ENCODE results near the gene ITPRIPL2.

ITPRIPL2 gene

GRCh38 chr16:19123535-19124178 lies 9.9 kb downstream of the ITPRIPL2 start:
- DNase-seq, result no peak

GRCh38 chr16:19126300-19126699 lies 12.5 kb downstream of the ITPRIPL2 start:
- DNase-seq, result no peak

- DNase-seq, result peak in 1 of 5 experiments; percentile 72
These were observed 13.4 kb downstream of the ITPRIPL2 start for GRCh38 chr16:19127205-19127604.

GRCh38 chr16:19127674-19128131 lies 13.9 kb downstream of the ITPRIPL2 start:
- peak in 1 of 5 experiments; percentile 38 for DNase-seq

GRCh38 chr16:19128454-19129200 lies 14.9 kb downstream of the ITPRIPL2 start:
- no peak for DNase-seq

- no peak for DNase-seq
These were observed 16.6 kb downstream of the ITPRIPL2 start for GRCh38 chr16:19130385-19130784.

GRCh38 chr16:19130852-19131824 lies 17.4 kb downstream of the ITPRIPL2 start:
- no peak for DNase-seq

GRCh38 chr16:19131825-19132218 lies 18.1 kb downstream of the ITPRIPL2 start:
- no peak for DNase-seq

GRCh38 chr16:19132255-19132654 lies 18.5 kb downstream of the ITPRIPL2 start:
- no peak for DNase-seq

GRCh38 chr16:19132898-19133297 lies 19.1 kb downstream of the ITPRIPL2 start:
- no peak for DNase-seq

GRCh38 chr16:19133600-19133999 lies 19.8 kb downstream of the ITPRIPL2 start:
- DNase-seq, result no peak

- no peak for DNase-seq
These were observed 21.6 kb downstream of the ITPRIPL2 start for GRCh38 chr16:19135201-19135842.

- DNase-seq, result no peak
These were observed 22.2 kb downstream of the ITPRIPL2 start for GRCh38 chr16:19135896-19136438.

GRCh38 chr16:19136549-19137196 lies 22.9 kb downstream of the ITPRIPL2 start:
- no peak for DNase-seq

GRCh38 chr16:19137201-19138128 lies 23.7 kb downstream of the ITPRIPL2 start:
- no peak for DNase-seq

- no peak for DNase-seq
These were observed 24.8 kb downstream of the ITPRIPL2 start for GRCh38 chr16:19138601-19139000.

- no peak for DNase-seq
These were observed 25.8 kb downstream of the ITPRIPL2 start for GRCh38 chr16:19139436-19140091.

GRCh38 chr16:19140396-19140795 lies 26.6 kb downstream of the ITPRIPL2 start:
- no peak for DNase-seq

GRCh38 chr16:19142939-19143598 lies 29.3 kb downstream of the ITPRIPL2 start:
- no peak for DNase-seq
